ENCODE data around the gene CLEC2L.

- TF ChIP-seq CTCF (IDR thresholded peaks at IDR 0.05; ENCODE audit: low read depth, low read length, poor library complexity, severe bottlenecking) (peak; percentile 22), EZH2phosphoT487 (IDR thresholded peaks at IDR 0.05; ENCODE audit: borderline replicate concordance, low read length) (no peak)
Observed at GRCh38 chr7:139557857-139558581, 34.5 kb downstream of the CLEC2L start.

Measured in DOHH2 (cell line).